Right atrium auricular region (tissue), 2 donors: ENCODE measurements around the gene FAM13A. TPM values are rescaled to one million over a fixed set of nuclear protein-coding genes. Genes with fewer than 3 reads are reported as not detected.
"Not testable (repeated sequence)": the region's sequence is repeated elsewhere in the genome, so short reads cannot be mapped to it uniquely, and the experiment has no call there.

ENCODE experiments used
- DNase-seq: peaks from one replicate; pipeline ENCODE4 v3.0.0-alpha.2; 2019; ENCODE audit warnings: low spot score
- H3K27ac ChIP-seq, 2 donors: fragments of 200-600 bp; sonication (generic); 1 replicate in 1 of 2; 2 replicates in 1 of 2; pipeline ENCODE4 v1.5.1; 2016 to 2019
- H3K27me3 ChIP-seq, 2 donors: fragments of 200-600 bp; sonication (generic); one replicate each; pipeline versions ENCODE4 v1.5.1 to v1.6.0; 2017 to 2019
- H3K36me3 ChIP-seq: fragments of 200-600 bp; sonication (generic); one replicate; pipeline ENCODE4 v1.5.1; 2016
- H3K4me1 ChIP-seq, 2 donors: fragments of 200-600 bp; sonication (generic); one replicate each; pipeline versions ENCODE4 v1.5.1 to v1.6.0; 2017 to 2019
- H3K4me3 ChIP-seq, 2 donors: fragments of 200-600 bp; sonication (generic); 1 replicate in 1 of 2; 2 replicates in 1 of 2; pipeline ENCODE4 v1.5.1; 2017 to 2019; ENCODE audit warnings: mild to moderate bottlenecking in 1 of 2, moderate library complexity in 1 of 2
- H3K9me3 ChIP-seq, 2 donors: fragments of 200-600 bp; sonication (generic); one replicate each; pipeline ENCODE4 v1.5.1; 2019
- total RNA-seq, 2 donors: library from RNA; depleted of rRNA; stranded (reverse); fragments of >200 nt; gene quantifications; one replicate each; pipeline ENCODE4 v1.1.0, GENCODE V29; 2016
- TF ChIP-seq, protein P1 (sequence below), 2 donors: fragments of 200-600 bp; sonication (generic); IDR thresholded peaks; one replicate each; pipeline ENCODE4 v1.5.1; 2019; ENCODE audit warnings: antibody characterized with exemption in 2 of 2

The FAM13A gene
- total RNA-seq, 2 donors from 2014 or later, result 8.1 to 13.6 TPM

- no peak for DNase-seq
- H3K27ac ChIP-seq, result no peak overlapping the region
Observed at GRCh38 chr4:89023140-89023539, 33.8 kb downstream of the FAM13A start.

GRCh38 chr4:89022426-89023128 is 34.4 kb downstream of the FAM13A start:
- no peak overlapping the region for H3K27ac ChIP-seq
- H3K27me3 ChIP-seq, result no peaks in the 10 kb centered on the region
- H3K36me3 ChIP-seq, result no peaks in the 10 kb centered on the region
- TF ChIP-seq, protein P1, sequence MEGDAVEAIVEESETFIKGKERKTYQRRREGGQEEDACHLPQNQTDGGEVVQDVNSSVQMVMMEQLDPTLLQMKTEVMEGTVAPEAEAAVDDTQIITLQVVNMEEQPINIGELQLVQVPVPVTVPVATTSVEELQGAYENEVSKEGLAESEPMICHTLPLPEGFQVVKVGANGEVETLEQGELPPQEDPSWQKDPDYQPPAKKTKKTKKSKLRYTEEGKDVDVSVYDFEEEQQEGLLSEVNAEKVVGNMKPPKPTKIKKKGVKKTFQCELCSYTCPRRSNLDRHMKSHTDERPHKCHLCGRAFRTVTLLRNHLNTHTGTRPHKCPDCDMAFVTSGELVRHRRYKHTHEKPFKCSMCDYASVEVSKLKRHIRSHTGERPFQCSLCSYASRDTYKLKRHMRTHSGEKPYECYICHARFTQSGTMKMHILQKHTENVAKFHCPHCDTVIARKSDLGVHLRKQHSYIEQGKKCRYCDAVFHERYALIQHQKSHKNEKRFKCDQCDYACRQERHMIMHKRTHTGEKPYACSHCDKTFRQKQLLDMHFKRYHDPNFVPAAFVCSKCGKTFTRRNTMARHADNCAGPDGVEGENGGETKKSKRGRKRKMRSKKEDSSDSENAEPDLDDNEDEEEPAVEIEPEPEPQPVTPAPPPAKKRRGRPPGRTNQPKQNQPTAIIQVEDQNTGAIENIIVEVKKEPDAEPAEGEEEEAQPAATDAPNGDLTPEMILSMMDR (IDR thresholded peaks at IDR 0.05), result no peak
- no peak for DNase-seq
- no peak overlapping the region for H3K4me3 ChIP-seq
- no peaks in the 10 kb centered on the region for H3K9me3 ChIP-seq
- H3K4me1 ChIP-seq, result peaks cover 0 to 8% of the 10 kb centered on the region in 2 donors

More at GRCh38 chr4:89023140-89023539, 33.8 kb downstream of the FAM13A start:
- Histone ChIP-seq H3K4me1 (peaks cover 0 to 8% of the 10 kb centered on the region in 2 donors), H3K36me3 (no peaks in the 10 kb centered on the region), H3K9me3 (no peaks in the 10 kb centered on the region), H3K4me3 (no peak overlapping the region), H3K27me3 (no peaks in the 10 kb centered on the region)
- TF ChIP-seq, protein P1 (IDR thresholded peaks at IDR 0.05), result no peak

DNA sequence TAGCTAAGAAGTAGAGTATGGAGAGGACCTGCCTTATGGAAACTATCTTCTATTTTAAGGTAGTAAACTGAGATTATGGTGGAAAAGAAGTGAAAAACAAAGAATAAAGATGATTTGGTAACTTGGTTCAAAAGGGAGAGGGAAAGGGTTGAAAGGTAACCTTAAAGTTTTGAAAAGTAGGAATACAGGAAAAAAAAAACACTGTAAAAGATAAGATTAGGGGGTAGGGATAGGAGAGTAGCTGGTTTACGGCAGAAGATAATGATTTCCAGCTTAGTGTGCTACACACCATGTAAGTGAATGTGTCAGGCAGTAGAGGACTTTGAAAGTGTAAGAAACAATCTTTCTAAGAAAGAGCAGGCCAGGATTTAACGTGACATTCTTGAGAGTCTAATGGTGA is 35.3 kb downstream of the FAM13A start:
- TF ChIP-seq, protein P1 (IDR thresholded peaks at IDR 0.05), result no peak
- Histone ChIP-seq H3K4me1 (peaks cover 0 to 8% of the 10 kb centered on the region in 2 donors), H3K9me3 (no peaks in the 10 kb centered on the region), H3K36me3 (no peaks in the 10 kb centered on the region), H3K27ac (no peak overlapping the region), H3K4me3 (no peak overlapping the region), H3K27me3 (no peaks in the 10 kb centered on the region)
- no peak for DNase-seq

GRCh38 chr4:89021062-89021461 is 35.9 kb downstream of the FAM13A start:
- Histone ChIP-seq H3K4me1 (peaks cover 0 to 8% of the 10 kb centered on the region in 2 donors), H3K27me3 (no peaks in the 10 kb centered on the region), H3K4me3 (no peak overlapping the region), H3K36me3 (no peaks in the 10 kb centered on the region), H3K9me3 (no peaks in the 10 kb centered on the region), H3K27ac (no peak overlapping the region)
- no peak for DNase-seq
- TF ChIP-seq, protein P1 (IDR thresholded peaks at IDR 0.05), result no peak

GRCh38 chr4:89014897-89015296 is 42.1 kb downstream of the FAM13A start:
- not testable (repeated sequence) for DNase-seq, H3K27ac ChIP-seq, H3K27me3 ChIP-seq, H3K9me3 ChIP-seq, H3K36me3 ChIP-seq, H3K4me1 ChIP-seq, H3K4me3 ChIP-seq

DNA sequence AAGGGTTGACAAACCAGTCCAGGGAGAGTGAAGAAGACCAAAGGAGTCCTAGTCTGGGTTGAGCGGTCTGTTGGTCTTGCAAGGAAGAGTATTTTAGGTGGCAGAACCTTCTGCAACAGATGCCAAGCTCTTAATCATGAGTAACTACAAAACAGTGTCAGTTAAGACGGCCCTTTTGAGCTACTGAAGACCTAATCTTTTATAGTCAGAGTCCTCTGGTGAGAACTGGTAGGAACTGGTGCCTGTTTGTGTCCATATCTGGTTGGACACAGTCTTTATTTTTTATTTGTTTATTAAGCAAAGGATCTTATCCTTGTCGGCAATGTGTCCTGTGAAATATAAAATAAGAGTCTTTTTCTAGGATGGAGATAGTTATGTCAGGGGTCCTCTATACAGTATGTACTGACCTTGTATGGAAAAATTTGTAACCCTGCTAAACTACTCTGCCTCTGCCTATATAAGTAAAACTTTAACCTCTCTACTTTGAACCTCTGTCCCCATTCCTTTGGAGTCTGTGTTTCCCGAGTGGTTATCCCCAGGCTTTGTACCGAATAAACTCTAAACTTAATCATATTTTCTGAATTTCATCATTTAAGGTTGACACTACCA is 47.1 kb downstream of the FAM13A start:
- TF ChIP-seq, protein P1 (IDR thresholded peaks at IDR 0.05), result no peak
- DNase-seq, result no peak

More for the DNA sequence above, 47.1 kb downstream of the FAM13A start:
- H3K4me3 ChIP-seq, result no peak overlapping the region
- H3K27ac ChIP-seq, result no peak overlapping the region
- H3K27me3 ChIP-seq, result no peaks in the 10 kb centered on the region
- H3K36me3 ChIP-seq, result no peaks in the 10 kb centered on the region
- peaks cover 0 to 3% of the 10 kb centered on the region in 2 donors for H3K9me3 ChIP-seq
- no peaks in the 10 kb centered on the region for H3K4me1 ChIP-seq
